Trophoblast cell (in vitro differentiated cells and primary cell): ENCODE data around the gene HLA-DQA1.

Experiments used
- DNase-seq, 2 donors: peaks; one replicate each; pipeline ENCODE4 v3.0.0-alpha.2; 2016
- H2AFZ ChIP-seq: 2 replicates; pipeline ENCODE4 v1.6.1; 2013; ENCODE audit warnings: low read length, moderate library complexity, mild to moderate bottlenecking; ENCODE audit not compliant: insufficient read depth, poor library complexity
- H2AK5ac ChIP-seq: 2 replicates; pipeline ENCODE4 v1.6.1; 2013; ENCODE audit warnings: mild to moderate bottlenecking, low read length
- H2BK120ac ChIP-seq: 2 replicates; pipeline ENCODE4 v1.6.1; 2013; ENCODE audit warnings: low read length, mild to moderate bottlenecking, moderate library complexity; ENCODE audit not compliant: insufficient read depth, poor library complexity
- H2BK12ac ChIP-seq: 2 replicates; pipeline ENCODE4 v1.6.1; 2013; ENCODE audit warnings: mild to moderate bottlenecking, low read length, moderate library complexity
- H2BK5ac ChIP-seq: 2 replicates; pipeline ENCODE4 v1.6.1; 2013; ENCODE audit warnings: low read length, low read depth, moderate library complexity, mild to moderate bottlenecking; ENCODE audit not compliant: poor library complexity
- H3K14ac ChIP-seq: 2 replicates; pipeline ENCODE4 v1.6.1; 2013; ENCODE audit warnings: mild to moderate bottlenecking, low read length
- H3K18ac ChIP-seq: 2 replicates; pipeline ENCODE4 v1.6.1; 2013; ENCODE audit warnings: mild to moderate bottlenecking, low read length
- H3K23ac ChIP-seq: 2 replicates; pipeline ENCODE4 v1.6.1; 2013; ENCODE audit warnings: low read length
- H3K27ac ChIP-seq: 2 replicates; pipeline ENCODE4 v1.5.1; 2013; ENCODE audit warnings: low read depth, mild to moderate bottlenecking, inconsistent platforms, low read length, moderate library complexity
- H3K27me3 ChIP-seq: 2 replicates; pipeline ENCODE4 v1.6.1; 2013; ENCODE audit warnings: inconsistent platforms, mild to moderate bottlenecking, low read length, moderate library complexity; ENCODE audit not compliant: insufficient read depth
- H3K36me3 ChIP-seq, 2 experiments: 1 replicate in 1 of 2; 2 replicates in 1 of 2; pipeline ENCODE4 v1.6.1; 2013; ENCODE audit warnings: low read length in 2 of 2, mild to moderate bottlenecking in 2 of 2, moderate library complexity in 1 of 2; ENCODE audit not compliant: insufficient read depth in 2 of 2, control insufficient read depth in 1 of 2
- H3K4ac ChIP-seq: 2 replicates; pipeline ENCODE4 v1.6.1; 2013; ENCODE audit warnings: low read depth, mild to moderate bottlenecking, low read length, moderate library complexity
- H3K4me1 ChIP-seq, 2 experiments: 1 replicate in 1 of 2; 2 replicates in 1 of 2; pipeline ENCODE4 v1.6.1; 2013; ENCODE audit warnings: low read length in 2 of 2, mild to moderate bottlenecking in 2 of 2, moderate library complexity in 1 of 2; ENCODE audit not compliant: insufficient read depth in 2 of 2, control insufficient read depth in 1 of 2
- H3K4me2 ChIP-seq: 2 replicates; pipeline ENCODE4 v1.6.1; 2013; ENCODE audit warnings: inconsistent platforms, mild to moderate bottlenecking, low read length, moderate library complexity
- H3K4me3 ChIP-seq: 2 replicates; pipeline ENCODE4 v1.5.1; 2013; ENCODE audit warnings: mild to moderate bottlenecking, low read depth, low read length, inconsistent platforms
- H3K79me1 ChIP-seq: one replicate; pipeline ENCODE4 v1.6.1; 2013; ENCODE audit warnings: low read length
- H3K79me2 ChIP-seq: 2 replicates; pipeline ENCODE4 v1.6.1; 2013; ENCODE audit warnings: low read length, mild to moderate bottlenecking; ENCODE audit not compliant: control insufficient read depth, insufficient read depth, poor library complexity
- H3K9ac ChIP-seq: 2 replicates; pipeline ENCODE4 v1.6.1; 2013; ENCODE audit warnings: mild to moderate bottlenecking, low read length
- H3K9me3 ChIP-seq: 2 replicates; pipeline ENCODE4 v1.6.1; 2013; ENCODE audit warnings: low read depth, mild to moderate bottlenecking, control low read depth, inconsistent platforms, low read length; ENCODE audit not compliant: insufficient read depth
- H4K12ac ChIP-seq: 2 replicates; pipeline ENCODE4 v1.6.1; 2013; ENCODE audit warnings: low read depth, mild to moderate bottlenecking, low read length, moderate library complexity
- H4K8ac ChIP-seq: 2 replicates; pipeline ENCODE4 v1.6.1; 2013; ENCODE audit warnings: low read depth, mild to moderate bottlenecking, low read length, moderate library complexity
- H4K91ac ChIP-seq: one replicate; pipeline ENCODE4 v1.6.1; 2013; ENCODE audit warnings: low read depth, mild to moderate bottlenecking, low read length, moderate library complexity
- WGBS: extraction: QIAGEN DNeasy Blood & Tissue Kit; methylation state at CpG from one replicate; pipeline ENCODE4 v1.1.7; 2013; ENCODE audit warnings: missing lambda C conversion rate; ENCODE audit not compliant: insufficient read length, insufficient coverage; ENCODE audit errors: extremely low coverage; 5-methylcytosine and 5-hydroxymethylcytosine counted together

HLA-DQA1 gene

GRCh38 chr6:32664827-32665362 is 27.7 kb downstream of the HLA-DQA1 start:
- Histone ChIP-seq H3K14ac (no peak overlapping the region), H3K9ac (no peak overlapping the region), H3K18ac (no peak overlapping the region), H4K8ac (no peak overlapping the region), H4K12ac (no peak overlapping the region), H3K4ac (no peak overlapping the region), H3K27me3 (no peaks in the 10 kb centered on the region), H4K91ac (no peak overlapping the region), H3K23ac (no peak overlapping the region), H2AFZ (no peak overlapping the region), H2BK5ac (no peak overlapping the region), H3K4me2 (no peak overlapping the region), H2BK120ac (no peak overlapping the region), H2AK5ac (no peak overlapping the region), H2BK12ac (no peak overlapping the region), H3K9me3 (no peaks in the 10 kb centered on the region), H3K79me2 (no peaks in the 10 kb centered on the region), H3K27ac (no peak overlapping the region), H3K36me3 (no peaks in the 10 kb centered on the region), H3K4me1 (no peaks in the 10 kb centered on the region), H3K4me3 (no peak overlapping the region), H3K79me1 (no peaks in the 10 kb centered on the region)
- no peak for DNase-seq
- no CpG with 5 or more reads among the region's 47 CpGs for WGBS

DNA sequence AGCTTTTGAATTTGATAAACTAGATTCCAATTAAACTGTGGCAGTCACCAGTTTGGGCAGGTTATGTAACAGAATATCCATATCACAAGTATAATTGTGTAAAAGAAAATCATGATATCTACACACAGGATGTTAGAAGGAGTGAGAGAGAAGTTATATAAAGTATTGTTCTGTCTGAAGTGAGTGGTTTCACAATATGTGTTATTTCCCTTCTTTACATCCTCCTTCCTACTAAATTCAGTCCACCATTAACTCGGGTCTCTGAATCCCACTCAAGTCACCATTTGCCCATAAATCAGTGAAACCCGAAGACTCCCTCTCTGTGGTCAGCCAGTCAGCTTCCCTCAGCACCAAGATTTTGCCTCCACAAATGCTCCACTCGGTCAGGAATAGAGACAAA is 28.5 kb downstream of the HLA-DQA1 start:
- Histone ChIP-seq H2BK120ac (no peak overlapping the region), H2BK5ac (no peak overlapping the region), H3K36me3 (no peaks in the 10 kb centered on the region), H3K4ac (no peak overlapping the region), H3K27me3 (no peaks in the 10 kb centered on the region), H4K12ac (no peak overlapping the region), H3K9ac (no peak overlapping the region), H3K4me3 (no peak overlapping the region), H3K14ac (no peak overlapping the region), H3K4me2 (no peak overlapping the region), H2AK5ac (no peak overlapping the region), H3K79me2 (no peaks in the 10 kb centered on the region), H4K91ac (no peak overlapping the region), H3K9me3 (no peaks in the 10 kb centered on the region), H2BK12ac (no peak overlapping the region), H3K79me1 (no peaks in the 10 kb centered on the region), H3K4me1 (no peaks in the 10 kb centered on the region), H4K8ac (no peak overlapping the region), H3K18ac (no peak overlapping the region), H3K27ac (no peak overlapping the region), H3K23ac (no peak overlapping the region), H2AFZ (no peak overlapping the region)
- DNase-seq, result no peak
- no CpG with 5 or more reads among the region's 3 CpGs for WGBS

- no peaks in the 10 kb centered on the region for H3K27me3 ChIP-seq
- H2AK5ac ChIP-seq, result no peak within 1 kb of the TSS
- H4K8ac ChIP-seq, result no peak within 1 kb of the TSS
- H3K14ac ChIP-seq, result no peak within 1 kb of the TSS
- peak within 1 kb of the TSS; percentile 27 for H3K4me2 ChIP-seq
- H3K79me2 ChIP-seq, result no peaks in the 10 kb centered on the region
- H3K79me1 ChIP-seq, result no peaks in the 10 kb centered on the region
- DNase-seq, result peak; percentile 18 to 52
- H3K4me1 ChIP-seq, result no peaks in the 10 kb centered on the region
- H2BK12ac ChIP-seq, result no peak within 1 kb of the TSS
- no peak within 1 kb of the TSS for H3K9ac ChIP-seq
- no peak within 1 kb of the TSS for H3K18ac ChIP-seq
- no peak within 1 kb of the TSS for H4K12ac ChIP-seq
- no peak within 1 kb of the TSS for H3K4me3 ChIP-seq
- H2BK5ac ChIP-seq, result no peak within 1 kb of the TSS
- no peaks in the 10 kb centered on the region for H3K36me3 ChIP-seq
- no CpG with 5 or more reads among the region's 16 CpGs for WGBS
- H2BK120ac ChIP-seq, result no peak within 1 kb of the TSS
- H2AFZ ChIP-seq, result no peak within 1 kb of the TSS
- no peak within 1 kb of the TSS for H3K27ac ChIP-seq
- H4K91ac ChIP-seq, result no peak within 1 kb of the TSS
- H3K23ac ChIP-seq, result no peak within 1 kb of the TSS
- no peaks in the 10 kb centered on the region for H3K9me3 ChIP-seq
- no peak within 1 kb of the TSS for H3K4ac ChIP-seq
Observed at GRCh38 chr6:32666420-32667300, 29.5 kb downstream of the HLA-DQA1 start, which contains the start of gene HLA-DQB1. Gene HLA-DQB1, minus strand, starts transcription at chr6:32666657. Its CDS starts 50 bp downstream, at chr6:32666607.

DNA sequence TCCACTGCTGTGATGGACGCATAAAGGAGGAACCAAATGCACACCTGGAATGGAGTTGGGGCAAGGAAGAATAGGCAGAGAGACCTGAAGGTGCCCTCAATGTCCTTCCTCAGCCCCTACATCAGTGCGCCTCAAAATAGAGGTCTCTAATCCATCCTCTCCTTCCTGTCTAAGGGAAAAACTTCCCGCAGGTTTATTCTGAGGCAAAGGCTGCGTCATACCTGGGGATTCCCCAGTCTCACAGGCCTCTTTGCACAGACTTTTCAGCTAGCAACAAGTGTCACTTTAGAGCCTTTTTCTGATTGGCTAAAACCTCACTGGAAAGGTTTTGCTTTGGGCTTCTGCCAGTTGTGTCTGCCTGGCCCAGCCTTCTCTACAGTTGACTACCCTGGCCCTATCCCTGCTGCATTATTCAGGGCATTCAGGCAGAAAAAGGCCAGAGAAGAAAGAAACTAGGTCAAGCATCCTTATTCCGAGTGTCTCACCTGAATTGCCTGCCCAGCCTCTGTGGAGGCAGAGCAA is 31.1 kb downstream of the HLA-DQA1 start:
- no peaks in the 10 kb centered on the region for H3K36me3 ChIP-seq
- H4K91ac ChIP-seq, result no peak overlapping the region
- H2BK5ac ChIP-seq, result no peak overlapping the region
- no peak overlapping the region for H3K4me2 ChIP-seq
- peaks cover 5% of the 10 kb centered on the region for H3K9me3 ChIP-seq
- no peaks in the 10 kb centered on the region for H3K27me3 ChIP-seq
- H2AFZ ChIP-seq, result no peak overlapping the region
- H2BK120ac ChIP-seq, result no peak overlapping the region
- H3K23ac ChIP-seq, result no peak overlapping the region
- peak; percentile 37 to 54 for DNase-seq
- WGBS, result no CpG with 5 or more reads among the region's 5 CpGs
- H4K12ac ChIP-seq, result no peak overlapping the region
- H3K9ac ChIP-seq, result no peak overlapping the region
- H3K27ac ChIP-seq, result no peak overlapping the region
- H2AK5ac ChIP-seq, result no peak overlapping the region
- H3K4ac ChIP-seq, result no peak overlapping the region
- no peak overlapping the region for H3K14ac ChIP-seq
- H4K8ac ChIP-seq, result no peak overlapping the region
- no peak overlapping the region for H3K4me3 ChIP-seq
- H2BK12ac ChIP-seq, result no peak overlapping the region
- no peaks in the 10 kb centered on the region for H3K79me2 ChIP-seq
- H3K18ac ChIP-seq, result no peak overlapping the region
- no peaks in the 10 kb centered on the region for H3K4me1 ChIP-seq
- H3K79me1 ChIP-seq, result no peaks in the 10 kb centered on the region
